NT2/D1 (cell line): ENCODE measurements around the gene TMEM92.
"Not testable (repeated sequence)": the region's sequence is repeated elsewhere in the genome, so short reads cannot be mapped to it uniquely, and the experiment has no call there.

Experiments
- DNase-seq: peaks from one replicate; pipeline ENCODE4 v3.0.0-alpha.2; 2011; ENCODE audit warnings: low read depth, low spot score
- H3K27me3 ChIP-seq: 2 replicates; pipeline ENCODE4 v1.6.0; 2011; ENCODE audit warnings: mild to moderate bottlenecking; ENCODE audit not compliant: insufficient read length, insufficient read depth
- H3K36me3 ChIP-seq: 2 replicates; pipeline ENCODE4 v1.6.1; 2011; ENCODE audit warnings: mild to moderate bottlenecking, low read length, mixed read lengths; ENCODE audit not compliant: insufficient read depth, insufficient read length
- H3K4me1 ChIP-seq: 2 replicates; pipeline ENCODE4 v1.5.1; 2011; ENCODE audit not compliant: insufficient read depth, insufficient read length
- H3K4me3 ChIP-seq: 2 replicates; pipeline ENCODE4 v1.5.1; 2011; ENCODE audit warnings: low read depth; ENCODE audit not compliant: insufficient read length
- H3K9ac ChIP-seq: 2 replicates; pipeline ENCODE4 v1.6.0; 2011; ENCODE audit warnings: low read depth; ENCODE audit not compliant: insufficient read length
- H3K9me3 ChIP-seq: 2 replicates; pipeline ENCODE4 v1.5.1; 2011; ENCODE audit warnings: mild to moderate bottlenecking, low read length; ENCODE audit not compliant: insufficient read depth
- SUZ12 ChIP-seq: IDR thresholded peaks from 2 replicates; pipeline ENCODE4 v1.6.1; 2011; ENCODE audit not compliant: insufficient read length, insufficient read depth; ENCODE audit errors: extremely low read depth
- YY1 ChIP-seq: IDR thresholded peaks from 2 replicates; pipeline ENCODE4 v1.6.1; 2011; ENCODE audit not compliant: insufficient read length, insufficient read depth
- ZNF274 ChIP-seq: IDR thresholded peaks from 2 replicates; pipeline ENCODE4 v1.6.1; 2011; ENCODE audit warnings: mild to moderate bottlenecking, low read depth, low read length

The TMEM92 gene

DNA sequence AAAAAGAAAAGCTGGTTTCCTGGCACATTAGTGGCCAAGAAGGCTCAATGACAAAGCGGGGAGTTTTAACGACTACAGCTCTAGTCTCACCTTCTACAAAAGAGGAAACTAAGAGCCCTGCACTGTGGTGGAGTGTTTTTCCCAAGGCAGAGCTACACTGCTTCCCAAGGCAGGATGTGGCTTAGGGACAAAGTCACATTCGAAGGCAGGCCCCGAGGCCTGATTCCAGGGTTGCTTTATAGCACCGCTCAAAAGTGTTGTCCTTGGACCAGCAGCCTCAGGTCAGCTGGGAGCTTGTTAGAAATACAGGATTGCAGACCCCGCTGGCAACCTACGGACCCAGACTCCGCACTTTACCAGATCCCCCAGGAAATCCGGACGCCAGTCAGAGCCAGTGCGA, 23.8 kb downstream of the TMEM92 start:
- DNase-seq, result no peak
- TF ChIP-seq ZNF274 (no peak), SUZ12 (no peak), YY1 (no peak)
- H3K27me3 ChIP-seq, result peaks cover 11% of the 10 kb centered on the region
- no peaks in the 10 kb centered on the region for H3K36me3 ChIP-seq
- peak overlapping the region; percentile 22 for H3K9ac ChIP-seq
- H3K9me3 ChIP-seq, result no peaks in the 10 kb centered on the region
- H3K4me3 ChIP-seq, result no peak overlapping the region
- H3K4me1 ChIP-seq, result peaks cover 15% of the 10 kb centered on the region

DNA sequence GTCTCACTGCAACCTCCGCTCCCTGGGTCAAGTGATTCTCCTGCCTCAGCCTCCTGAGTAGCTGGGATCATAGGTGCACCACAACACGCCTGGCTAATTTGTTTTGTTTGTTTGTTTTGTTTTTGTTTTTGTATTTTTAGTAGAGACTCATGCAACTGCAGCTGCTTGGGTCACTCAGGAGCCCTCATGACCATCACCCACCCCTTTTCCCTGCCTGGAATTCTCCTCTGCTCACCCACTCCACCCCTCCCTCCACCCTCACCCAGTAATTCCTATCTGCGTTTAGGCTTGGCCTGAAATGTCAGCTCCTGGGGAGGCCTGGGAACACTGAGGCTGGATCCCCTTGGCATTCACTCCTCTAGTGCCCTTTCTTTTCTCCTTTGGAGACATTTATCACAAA, 25.5 kb downstream of the TMEM92 start:
- Histone ChIP-seq H3K27me3 (peaks cover 14% of the 10 kb centered on the region), H3K4me3 (no peak overlapping the region), H3K9ac (no peak overlapping the region), H3K36me3 (no peaks in the 10 kb centered on the region), H3K4me1 (peaks cover 19% of the 10 kb centered on the region), H3K9me3 (no peaks in the 10 kb centered on the region)
- TF ChIP-seq YY1 (no peak), ZNF274 (no peak), SUZ12 (no peak)
- no peak for DNase-seq

DNA sequence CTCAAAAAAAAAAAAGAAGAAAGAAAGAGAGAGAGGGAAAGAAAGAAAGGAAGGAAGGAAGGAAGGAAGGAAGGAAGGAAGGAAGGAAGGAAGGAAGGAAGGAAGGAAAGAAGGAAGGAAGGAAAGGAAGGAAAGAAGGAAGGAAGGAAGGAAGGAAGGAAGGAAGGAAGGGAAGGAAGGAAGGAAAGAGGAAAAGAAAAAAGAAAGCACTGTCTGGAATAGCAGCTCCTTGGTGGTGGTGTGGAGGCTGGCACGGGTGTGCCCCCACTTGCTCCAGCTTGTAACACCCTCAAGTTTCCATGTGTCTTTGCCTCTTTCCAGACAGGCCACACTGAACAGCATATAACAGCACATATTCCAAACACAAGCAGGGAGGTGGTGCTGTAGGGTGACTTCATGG, 26.6 kb downstream of the TMEM92 start:
- Histone ChIP-seq H3K4me1 (peaks cover 16% of the 10 kb centered on the region), H3K27me3 (peaks cover 17% of the 10 kb centered on the region)
- not testable (repeated sequence) for DNase-seq, H3K4me3 ChIP-seq, H3K36me3 ChIP-seq, H3K9me3 ChIP-seq, H3K9ac ChIP-seq

DNA sequence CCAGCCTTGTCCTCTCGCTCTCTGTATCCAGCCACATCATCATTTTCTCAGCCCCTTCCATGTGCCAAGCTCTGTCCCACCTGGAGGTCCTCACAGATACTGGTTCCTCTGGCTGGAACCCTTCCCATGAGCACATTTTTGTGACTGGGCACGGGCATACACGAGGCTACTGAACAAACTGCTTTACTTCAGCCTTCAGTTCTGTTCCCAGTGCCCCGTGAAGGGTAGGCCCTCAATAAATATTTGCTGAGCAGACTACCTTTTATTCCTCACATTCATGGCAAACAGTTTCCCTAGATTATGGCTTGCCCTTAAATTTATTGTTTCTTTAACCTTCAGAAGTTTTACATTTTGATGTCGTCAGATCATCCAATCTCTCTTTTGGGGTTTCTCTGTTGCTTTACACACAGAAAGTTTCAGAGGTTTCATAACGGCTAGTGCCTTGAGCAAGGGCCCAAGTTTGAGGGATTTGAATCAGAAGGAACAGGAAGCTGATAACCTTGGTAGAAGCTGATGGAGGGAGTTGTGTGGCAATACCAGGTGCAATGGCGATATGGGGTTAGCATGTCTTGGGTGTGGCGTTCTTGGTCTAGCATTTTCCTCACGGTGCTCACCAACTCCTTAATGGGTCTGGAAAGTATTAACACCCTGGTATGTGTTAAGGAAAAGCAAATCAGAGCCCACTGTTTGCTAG, 27.8 kb downstream of the TMEM92 start:
- DNase-seq, result no peak
- no peak overlapping the region for H3K4me3 ChIP-seq
- H3K27me3 ChIP-seq, result peaks cover 17% of the 10 kb centered on the region
- H3K9me3 ChIP-seq, result no peaks in the 10 kb centered on the region
- H3K36me3 ChIP-seq, result no peaks in the 10 kb centered on the region
- TF ChIP-seq YY1, result no peak
- no peak for TF ChIP-seq ZNF274
- TF ChIP-seq SUZ12, result no peak
- no peak overlapping the region for H3K9ac ChIP-seq
- H3K4me1 ChIP-seq, result peaks cover 16% of the 10 kb centered on the region

GRCh38 chr17:50303051-50303450, 28.8 kb downstream of the TMEM92 start:
- Histone ChIP-seq H3K4me3 (no peak overlapping the region), H3K36me3 (no peaks in the 10 kb centered on the region), H3K9me3 (no peaks in the 10 kb centered on the region), H3K9ac (no peak overlapping the region), H3K4me1 (peaks cover 10% of the 10 kb centered on the region), H3K27me3 (peaks cover 17% of the 10 kb centered on the region)
- TF ChIP-seq ZNF274, result no peak
- no peak for TF ChIP-seq SUZ12
- no peak for TF ChIP-seq YY1
- no peak for DNase-seq

GRCh38 chr17:50303596-50303995, 29.3 kb downstream of the TMEM92 start:
- H3K9ac ChIP-seq, result no peak overlapping the region
- no peaks in the 10 kb centered on the region for H3K36me3 ChIP-seq
- no peak for DNase-seq
- no peaks in the 10 kb centered on the region for H3K9me3 ChIP-seq
- no peak overlapping the region for H3K4me3 ChIP-seq
- peaks cover 17% of the 10 kb centered on the region for H3K27me3 ChIP-seq
- H3K4me1 ChIP-seq, result peaks cover 10% of the 10 kb centered on the region
- TF ChIP-seq YY1, result no peak
- no peak for TF ChIP-seq ZNF274
- no peak for TF ChIP-seq SUZ12

- Histone ChIP-seq H3K4me3 (no peak overlapping the region), H3K36me3 (no peaks in the 10 kb centered on the region), H3K27me3 (peaks cover 17% of the 10 kb centered on the region), H3K9me3 (no peaks in the 10 kb centered on the region), H3K9ac (no peak overlapping the region), H3K4me1 (peaks cover 10% of the 10 kb centered on the region)
- no peak for TF ChIP-seq ZNF274
- no peak for TF ChIP-seq YY1
- no peak for TF ChIP-seq SUZ12
- DNase-seq, result no peak
These were observed 30.6 kb downstream of the TMEM92 start for GRCh38 chr17:50304781-50305404.
